Measurements from ENCODE around the gene MAD1L1.

GRCh38 chr7:2271273-2272026, 38.7 kb upstream of the MAD1L1 start:
- TF ChIP-seq GATA2 (IDR thresholded peaks at IDR 0.05; ENCODE audit: low read depth, low read length) (no peak), GATA3 (IDR thresholded peaks at IDR 0.05; ENCODE audit: low read depth, low read length) (no peak)
